HG03571 (cell line): ENCODE results near the gene TMEM256.
A peak's percentile ranks its signal among the peaks of the same experiment; 100 is the strongest.

Experiments used
- ATAC-seq: cut with Tn5 transposase; IDR thresholded peaks from one replicate; pipeline ENCODE4 v1.9.1; 2021; ENCODE audit not compliant: unreplicated experiment

Gene TMEM256

DNA sequence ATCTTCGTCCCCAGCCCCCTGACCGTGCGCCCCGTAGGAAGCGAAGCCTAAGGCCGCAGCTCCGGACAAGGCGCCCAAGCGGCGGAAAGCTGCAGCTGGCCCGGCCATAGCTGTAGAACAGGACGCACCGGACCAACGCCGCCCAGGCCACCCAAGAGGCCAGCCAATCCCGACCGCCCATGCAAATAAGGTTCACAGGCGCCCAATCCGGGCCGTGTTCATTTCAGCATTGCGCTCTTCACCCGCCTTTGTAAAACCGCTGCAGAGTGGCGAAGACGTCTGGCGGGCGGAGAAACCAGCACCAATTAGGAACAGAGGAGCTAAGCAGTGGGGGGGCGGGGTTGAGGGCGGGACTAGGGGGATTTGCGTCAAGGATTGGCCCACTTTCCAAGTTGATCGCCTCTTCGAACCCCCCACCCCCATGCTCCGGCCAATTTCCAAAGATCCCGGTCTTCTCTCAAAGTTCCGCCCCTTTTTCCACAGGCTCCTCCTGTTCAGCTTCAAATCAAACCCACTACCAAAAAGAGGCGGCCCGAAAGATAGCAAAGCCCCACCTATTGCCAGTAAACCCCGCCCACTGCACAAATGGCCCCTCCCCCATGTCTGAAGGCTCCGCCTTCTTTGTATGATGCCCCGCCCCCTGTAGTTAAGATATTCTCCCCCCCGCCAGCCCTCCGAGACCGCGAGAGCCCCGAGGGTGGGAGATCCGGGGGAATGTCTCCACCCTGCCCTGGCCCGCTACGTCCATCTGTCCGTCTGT is at the start of gene TMEM256:
Gene TMEM256 (minus strand): TSS at position 121 of the 760 bp plus-strand sequence. CDS start 13 bp downstream, at position 108.
- peak; percentile 84 for ATAC-seq

DNA sequence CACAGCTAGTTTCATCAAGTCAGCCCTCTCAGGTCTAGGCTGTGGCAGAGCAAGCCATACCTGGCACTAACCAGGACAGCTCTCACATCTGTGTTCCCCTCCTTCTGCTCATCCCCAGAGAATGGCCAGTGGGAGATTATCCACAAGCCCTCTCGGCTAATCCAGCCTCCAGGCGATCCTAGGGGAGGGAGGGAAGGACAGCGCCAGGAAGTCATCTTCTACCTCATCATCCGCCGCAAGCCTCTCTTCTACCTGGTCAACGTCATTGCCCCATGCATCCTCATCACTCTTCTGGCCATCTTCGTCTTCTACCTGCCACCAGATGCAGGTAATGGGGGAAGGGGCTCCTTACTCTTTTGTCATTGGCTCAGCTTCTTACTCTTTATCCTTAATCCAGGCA is 44.6 kb upstream of the TMEM256 start:
- no peak for ATAC-seq

DNA sequence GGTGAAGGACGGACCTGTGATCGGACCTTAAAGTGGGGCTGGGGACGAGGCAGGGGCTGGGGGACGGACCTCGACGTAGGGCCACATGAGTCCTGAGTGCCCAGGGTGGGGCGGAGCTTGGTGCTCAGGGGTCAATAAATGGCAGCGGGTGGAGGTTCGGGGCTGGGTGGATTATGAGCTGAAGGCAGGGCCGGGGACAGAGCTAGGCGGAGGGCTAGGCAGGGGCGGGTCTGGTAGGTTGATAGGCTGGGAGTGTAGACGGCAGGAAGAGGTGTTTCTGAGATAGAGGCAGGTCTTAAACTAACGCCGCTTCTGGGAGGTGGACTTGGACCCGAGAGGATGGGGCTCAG is 41.7 kb upstream of the TMEM256 start:
- ATAC-seq, result no peak

DNA sequence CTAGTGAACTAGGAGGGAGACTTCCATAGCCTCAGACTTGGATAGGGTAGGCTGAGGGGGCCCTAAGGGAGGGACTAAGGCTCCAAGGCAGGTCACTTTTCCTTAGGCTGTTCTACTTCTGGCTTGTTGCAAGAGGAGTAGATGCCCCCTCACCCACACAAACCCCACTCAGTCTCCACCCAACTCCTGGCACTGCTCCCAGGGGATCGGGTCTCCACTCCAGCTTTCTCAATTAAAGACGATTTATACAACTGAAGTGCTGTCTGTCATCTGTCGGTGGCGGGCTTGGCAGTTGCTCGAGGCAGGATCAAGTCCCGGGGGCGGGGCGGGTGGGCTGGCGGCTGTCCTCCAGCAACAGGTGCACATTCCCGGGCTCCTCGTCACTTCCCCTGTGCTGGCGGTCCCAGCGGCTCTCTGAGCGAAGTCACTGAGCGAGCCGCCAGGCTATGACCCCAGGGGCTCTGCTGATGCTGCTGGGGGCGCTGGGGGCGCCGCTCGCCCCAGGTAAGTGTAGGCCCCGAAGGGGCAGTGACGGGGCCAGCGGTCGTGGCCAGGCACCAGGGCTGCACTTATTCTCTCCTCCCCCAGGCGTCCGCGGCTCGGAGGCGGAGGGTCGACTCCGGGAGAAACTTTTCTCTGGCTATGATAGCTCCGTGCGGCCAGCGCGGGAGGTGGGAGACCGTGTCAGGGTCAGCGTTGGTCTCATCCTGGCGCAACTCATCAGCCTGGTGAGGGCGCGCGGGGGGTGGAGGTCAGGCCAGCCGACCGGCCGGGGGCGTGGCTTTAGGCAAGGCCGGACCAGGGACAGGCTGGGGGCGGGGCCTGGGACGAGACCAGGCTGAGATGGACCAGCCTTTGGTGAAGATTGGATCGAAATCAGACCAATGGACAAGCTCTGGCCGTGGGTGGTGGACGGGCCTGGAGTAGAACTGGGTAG is 41.1 kb upstream of the TMEM256 start, which contains the start of gene CHRNB1:
Gene CHRNB1 (plus strand): TSS at position 380 of the 937 bp plus-strand sequence. CDS start 67 bp downstream, at position 447.
- ATAC-seq, result no peak

DNA sequence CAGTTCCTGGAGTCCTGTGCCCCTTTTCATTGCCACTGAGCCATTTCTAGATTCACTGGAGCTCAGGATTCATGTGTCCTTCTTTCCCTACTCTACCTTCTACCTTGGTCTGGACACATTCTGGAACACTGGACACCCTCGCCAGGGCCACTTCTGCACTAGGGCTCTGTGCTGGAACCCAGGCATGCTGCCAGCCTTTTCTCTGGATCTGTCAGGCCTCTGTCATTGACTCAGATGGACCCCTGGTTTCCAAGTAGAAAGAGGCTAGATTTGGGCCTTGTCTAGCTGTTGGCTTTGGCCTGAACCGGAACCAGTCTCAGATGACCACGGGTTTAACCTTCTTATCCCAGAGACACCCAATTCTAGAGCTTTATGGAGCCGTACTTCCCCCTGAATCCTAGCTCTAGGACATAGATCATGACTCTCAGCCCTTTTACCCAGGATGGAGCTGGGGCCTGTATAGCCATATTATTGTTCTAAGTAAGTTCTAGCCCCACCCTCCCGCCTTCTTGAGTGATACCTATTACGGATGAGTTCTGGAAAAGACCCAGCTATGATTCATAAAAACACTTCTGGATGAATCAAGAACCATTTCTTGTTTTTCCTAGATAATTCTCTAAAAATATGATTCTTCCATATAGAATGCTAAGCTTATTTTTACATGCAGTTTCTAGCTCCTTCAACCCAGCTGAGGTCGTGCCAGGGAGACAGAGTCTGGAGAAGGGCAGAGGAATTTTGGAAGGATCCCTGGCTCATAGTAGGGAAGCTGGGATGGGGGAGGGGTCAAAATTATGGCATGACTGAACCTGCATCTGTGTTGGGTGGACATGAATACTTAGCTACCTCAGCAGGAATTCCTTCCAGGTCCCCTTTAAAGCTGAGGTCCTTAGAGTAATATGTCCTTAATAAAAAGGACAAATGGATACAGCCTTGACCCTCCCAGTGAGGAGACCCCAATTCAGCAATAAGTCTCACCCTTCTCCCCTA is 39.9 kb upstream of the TMEM256 start:
- ATAC-seq, result no peak

DNA sequence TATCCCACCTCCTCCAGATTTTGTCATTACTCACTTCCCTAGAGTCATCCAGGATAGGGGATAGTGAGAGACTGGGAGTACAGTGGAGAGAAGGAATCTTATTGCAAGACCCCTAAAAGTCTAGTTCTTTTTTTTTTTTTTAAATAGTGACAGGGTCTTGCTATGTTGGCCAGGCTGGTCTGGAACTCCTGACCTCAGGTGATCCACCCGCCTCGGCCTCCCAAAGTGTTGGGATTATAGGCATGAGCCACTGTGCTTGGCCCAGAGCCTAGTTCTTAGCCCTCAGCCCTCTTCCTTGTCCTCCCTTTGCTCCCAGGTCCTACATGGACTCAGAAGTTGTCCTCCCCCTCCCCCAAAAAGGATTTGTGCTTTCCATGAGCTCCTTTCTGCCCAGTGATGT is 38.2 kb upstream of the TMEM256 start:
- no peak for ATAC-seq

DNA sequence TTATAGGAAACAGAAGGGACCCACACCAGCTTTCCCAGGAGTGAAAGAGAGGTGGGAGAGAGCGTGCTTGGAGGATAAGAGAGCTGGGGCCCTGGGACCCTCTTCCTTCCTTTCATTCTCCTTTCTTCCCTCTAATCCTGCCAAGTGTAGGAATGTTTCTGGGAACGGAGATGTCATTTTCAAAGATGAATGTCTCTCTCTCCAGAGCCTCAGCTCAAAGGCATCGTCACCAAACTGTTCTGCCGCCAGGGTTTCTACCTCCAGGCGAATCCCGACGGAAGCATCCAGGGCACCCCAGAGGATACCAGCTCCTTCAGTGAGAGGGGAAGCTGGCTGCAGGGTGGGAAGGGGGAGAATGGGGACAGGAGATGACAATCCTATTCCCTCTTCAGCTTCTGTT is 37.4 kb upstream of the TMEM256 start:
- no peak for ATAC-seq

DNA sequence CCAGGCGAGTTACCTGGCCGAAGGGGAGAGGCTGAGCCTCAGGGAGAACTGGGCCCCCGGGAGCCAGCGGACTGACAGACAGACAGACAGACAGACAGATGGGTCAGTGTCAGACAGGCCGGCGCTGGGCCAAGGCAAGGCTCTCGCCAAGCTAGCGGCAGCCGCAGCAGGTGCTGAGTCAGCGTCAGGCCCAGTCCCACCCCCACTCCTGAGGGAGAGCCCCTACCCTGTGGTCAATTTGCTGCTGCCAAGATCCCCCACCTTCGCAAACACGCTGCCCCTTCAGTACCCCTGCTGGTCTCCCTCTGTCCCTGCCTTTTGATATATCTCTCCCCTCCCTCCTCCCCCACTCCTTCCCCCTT is 36.9 kb upstream of the TMEM256 start:
- no peak for ATAC-seq

DNA sequence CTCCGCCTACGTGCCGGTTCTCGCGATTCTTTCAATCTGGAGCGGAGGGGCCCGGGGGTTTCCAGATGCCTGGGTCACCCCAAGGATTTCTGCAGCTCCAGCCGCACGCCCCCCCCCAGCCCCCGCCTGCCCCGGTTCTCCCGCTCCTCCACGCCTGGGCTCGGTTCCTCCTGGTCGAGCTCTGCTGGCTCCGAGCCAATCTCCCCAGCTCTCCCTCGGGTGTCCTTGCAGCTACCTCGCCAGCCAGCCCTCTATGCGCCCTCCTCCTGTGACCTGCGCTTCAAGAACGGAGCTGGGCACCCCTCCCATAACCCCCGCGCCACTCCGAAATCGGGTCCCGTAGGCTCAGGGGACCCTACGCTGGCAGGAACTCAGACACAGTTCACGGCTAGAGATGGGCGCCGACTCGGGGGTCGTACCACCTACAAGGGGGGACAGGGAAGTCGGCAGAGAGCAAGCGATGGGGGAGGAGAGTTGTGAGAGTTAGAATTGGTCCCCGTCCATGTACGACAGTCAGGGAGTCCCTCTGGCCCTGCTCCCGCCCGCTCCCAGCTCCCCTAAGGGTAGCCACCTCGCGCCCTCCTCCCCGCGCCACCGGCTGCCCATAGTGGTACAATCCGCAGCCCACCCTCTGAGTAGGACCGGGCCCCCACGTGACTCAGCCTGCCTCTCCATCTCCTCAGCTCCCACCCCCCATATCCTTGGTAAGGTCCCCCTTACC is 36.4 kb upstream of the TMEM256 start:
- no peak for ATAC-seq

DNA sequence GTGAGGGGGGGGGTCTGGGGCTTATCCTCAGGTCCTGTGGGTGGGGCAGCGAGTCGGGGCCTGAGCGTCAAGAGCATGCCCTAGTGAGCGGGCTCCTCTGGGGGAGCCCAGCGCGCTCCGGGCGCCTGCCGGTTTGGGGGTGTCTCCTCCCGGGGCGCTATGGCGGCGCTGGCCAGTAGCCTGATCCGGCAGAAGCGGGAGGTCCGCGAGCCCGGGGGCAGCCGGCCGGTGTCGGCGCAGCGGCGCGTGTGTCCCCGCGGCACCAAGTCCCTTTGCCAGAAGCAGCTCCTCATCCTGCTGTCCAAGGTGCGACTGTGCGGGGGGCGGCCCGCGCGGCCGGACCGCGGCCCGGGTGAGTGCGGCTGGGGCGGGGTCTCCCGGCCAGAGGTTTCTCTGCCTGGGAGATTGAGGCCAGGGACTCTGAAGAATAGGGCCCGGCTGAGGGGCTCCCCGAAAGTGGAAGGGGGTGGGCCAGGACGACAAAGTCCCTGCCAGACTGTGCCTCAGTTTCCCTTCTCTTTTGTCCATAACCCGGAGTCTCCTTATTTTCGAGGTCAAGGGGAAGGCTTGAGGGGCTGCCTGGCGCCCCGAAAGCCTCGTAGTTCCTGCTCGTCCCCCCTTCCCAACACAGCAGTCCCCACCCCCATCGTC is 35.7 kb upstream of the TMEM256 start, which contains the start of gene FGF11:
Gene FGF11 (plus strand): TSS at position 51 of the 651 bp plus-strand sequence. CDS start 109 bp downstream, at position 160.
- ATAC-seq, result no peak

DNA sequence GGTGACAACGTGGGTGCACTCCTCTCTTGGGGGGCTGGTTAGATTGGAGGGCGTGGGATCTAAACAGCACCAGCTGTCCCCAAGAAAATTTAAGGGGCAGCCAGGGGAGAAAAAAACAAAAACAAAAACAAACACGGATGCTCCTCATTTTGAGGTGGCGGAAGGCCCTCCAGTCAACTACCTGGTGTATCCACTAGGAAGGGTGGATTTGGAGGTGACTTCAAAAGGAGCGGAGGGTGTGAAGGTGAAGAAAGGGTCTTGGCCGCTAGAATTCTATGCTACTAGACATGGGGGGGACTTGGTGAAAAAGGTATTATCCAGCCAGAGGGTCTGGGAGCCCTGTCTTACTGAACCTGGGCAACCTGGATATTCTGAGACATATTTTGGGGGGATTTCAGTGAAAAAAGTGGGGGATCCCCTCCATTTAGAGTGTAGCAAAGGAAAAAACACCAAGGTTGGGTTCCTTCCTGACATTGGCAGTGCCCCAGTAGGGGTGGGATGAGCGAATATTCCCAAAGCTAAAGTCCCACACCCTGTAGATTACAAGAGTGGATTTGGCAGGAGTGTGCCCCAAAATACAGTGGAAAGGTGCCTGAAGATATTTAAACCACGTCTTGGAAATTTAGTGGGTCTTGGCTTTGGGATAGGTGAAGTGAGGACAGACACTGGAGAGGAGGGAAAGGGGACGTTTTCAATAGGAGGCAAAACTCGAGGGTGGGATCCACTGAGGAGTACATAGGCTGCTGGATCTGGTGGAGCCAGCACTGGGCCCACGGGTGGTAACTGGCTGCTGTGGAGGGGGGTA is 35.0 kb upstream of the TMEM256 start:
- ATAC-seq, result no peak

DNA sequence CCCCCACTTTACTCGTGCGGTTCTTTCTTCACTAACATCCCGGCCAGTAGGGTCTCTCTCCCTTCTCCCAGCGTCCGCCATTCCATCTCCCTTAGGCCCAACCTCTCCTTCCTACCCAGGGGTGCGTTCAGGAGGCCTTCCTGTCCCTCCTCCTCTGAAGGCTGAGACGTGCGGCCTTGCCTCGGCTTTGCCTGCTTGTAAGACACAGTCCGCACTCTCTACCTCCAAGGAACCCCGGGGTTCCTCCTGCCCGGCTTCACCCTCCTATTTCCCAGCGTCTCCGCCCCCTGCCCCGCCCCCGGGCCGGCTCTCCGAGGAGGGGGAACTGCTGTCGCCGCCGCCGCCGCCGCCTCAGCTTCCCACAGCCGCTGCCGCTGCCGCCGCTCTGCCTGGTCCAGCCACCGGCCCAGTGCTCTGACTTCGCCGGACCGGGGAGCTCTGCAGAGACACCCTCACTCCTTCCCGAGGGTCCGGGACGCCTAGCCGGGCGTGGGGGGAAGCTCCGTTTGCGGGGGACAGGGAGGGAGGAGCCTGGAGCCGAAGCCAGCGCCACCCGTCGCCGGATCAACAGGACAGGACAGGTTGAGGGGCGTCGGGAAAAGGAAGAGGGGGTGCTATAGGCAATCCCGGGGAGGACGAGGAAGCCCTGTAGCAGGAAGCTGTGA is 34.2 kb upstream of the TMEM256 start:
- no peak for ATAC-seq

DNA sequence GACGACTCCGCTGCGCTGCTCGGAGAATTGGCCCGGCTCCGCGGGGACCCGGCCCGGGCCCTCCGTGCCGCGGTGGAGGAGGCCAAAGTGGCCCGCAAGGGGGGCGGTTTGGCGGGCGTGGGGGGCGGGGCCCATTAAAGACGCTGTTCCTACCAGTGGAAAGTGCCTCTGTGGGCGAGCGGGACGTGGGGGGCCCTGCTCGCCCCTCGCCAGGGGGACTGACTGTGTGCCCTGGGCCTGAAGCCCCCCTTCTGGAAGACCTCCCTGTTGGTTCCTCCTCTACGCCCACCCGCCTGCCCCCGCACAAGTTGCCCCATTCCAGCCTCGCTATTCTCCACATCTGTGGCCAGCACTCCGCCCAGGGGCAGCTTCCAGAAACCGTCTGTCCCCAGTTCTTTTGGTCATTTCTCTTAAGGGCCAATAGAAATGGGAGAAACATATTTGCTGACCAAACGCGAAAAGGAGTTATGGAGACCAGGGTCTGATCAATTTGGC is 33.5 kb upstream of the TMEM256 start:
- no peak for ATAC-seq

DNA sequence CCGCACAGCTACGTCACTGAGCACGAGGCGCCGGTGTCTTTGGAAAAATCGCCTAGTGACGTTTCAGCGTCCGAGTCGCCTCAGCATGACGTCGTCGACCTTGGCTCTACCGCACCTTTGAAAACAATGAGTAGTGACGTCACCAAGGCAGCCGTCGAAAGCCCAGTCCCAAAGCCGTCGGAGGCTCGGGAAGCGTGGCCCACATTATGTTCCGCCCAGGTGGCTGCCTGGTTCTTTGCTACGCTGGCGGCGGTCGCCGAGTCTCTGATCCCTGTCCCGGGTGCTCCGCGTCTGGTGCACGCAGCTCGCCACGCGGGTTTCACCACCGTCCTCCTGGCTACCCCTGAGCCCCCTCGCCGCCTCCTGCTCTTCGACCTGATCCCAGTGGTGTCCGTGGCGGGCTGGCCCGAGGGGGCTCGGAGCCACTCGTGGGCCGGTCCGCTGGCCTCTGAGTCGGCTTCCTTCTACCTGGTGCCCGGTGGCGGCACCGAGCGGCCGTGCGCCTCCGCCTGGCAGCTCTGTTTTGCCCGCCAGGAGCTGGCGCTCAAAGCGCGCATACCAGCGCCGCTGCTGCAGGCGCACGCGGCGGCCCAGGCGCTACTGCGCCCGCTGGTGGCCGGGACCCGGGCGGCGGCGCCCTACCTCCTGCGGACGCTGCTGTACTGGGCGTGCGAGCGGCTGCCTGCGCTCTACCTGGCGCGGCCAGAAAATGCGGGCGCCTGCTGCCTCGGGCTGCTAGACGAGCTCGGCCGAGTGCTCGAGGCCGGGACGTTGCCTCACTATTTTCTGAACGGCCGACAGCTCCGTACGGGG is 32.9 kb upstream of the TMEM256 start:
- no peak for ATAC-seq

DNA sequence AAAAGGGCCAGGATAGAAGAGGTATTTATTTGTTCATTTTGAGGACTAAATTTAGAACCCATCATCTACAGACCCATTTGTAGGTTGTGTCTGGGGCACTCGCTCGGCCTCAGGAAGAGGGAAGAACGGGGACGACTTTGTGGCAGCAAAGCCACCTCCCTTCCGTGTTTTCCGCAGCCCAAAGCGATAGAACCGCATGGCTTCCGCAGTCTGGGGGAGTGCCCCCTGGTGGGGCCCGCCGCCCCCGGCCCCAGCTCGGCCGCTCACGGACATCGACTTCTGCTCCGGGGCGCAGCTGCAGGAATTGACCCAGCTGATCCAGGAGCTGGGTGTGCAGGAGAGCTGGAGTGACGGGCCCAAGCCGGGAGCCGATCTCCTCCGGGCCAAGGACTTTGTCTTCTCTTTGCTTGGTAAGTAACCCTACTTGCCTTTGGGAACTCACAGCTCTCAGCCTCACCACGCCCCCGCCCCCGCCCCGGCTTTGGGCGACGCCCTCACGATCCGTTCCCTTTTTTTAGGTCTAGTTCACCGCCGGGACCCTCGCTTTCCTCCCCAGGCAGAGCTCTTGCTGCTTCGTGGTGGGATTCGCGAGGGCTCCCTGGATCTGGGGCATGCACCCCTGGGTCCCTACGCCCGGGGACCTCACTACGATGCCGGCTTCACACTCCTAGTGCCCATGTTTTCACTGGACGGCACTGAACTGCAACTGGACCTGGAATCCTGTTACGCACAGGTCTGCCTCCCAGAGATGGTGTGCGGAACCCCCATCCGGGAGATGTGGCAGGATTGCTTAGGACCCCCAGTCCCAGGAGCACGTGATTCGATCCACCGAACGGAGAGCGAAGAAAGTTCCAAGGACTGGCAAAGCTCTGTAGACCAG is 32.0 kb upstream of the TMEM256 start:
- ATAC-seq, result peak; percentile 17

DNA sequence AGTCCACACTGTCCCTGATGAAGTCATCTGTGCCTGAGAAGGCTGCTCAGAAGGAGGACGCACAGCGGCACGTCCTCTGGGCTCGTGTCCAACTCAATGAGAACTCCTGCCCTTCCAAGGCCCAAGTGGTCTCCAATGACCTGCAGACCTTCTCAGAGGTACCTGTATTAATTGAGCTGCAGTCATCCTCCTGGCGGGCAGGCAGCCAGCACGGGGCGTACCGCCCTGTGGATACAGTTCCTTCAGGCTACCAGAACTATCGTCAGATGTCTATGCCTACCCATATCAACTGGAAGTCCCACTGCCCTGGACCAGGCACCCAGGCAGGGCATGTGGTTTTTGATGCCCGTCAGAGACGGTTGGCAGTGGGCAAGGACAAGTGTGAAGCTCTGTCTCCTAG is 28.4 kb upstream of the TMEM256 start:
- ATAC-seq, result no peak
